Central memory CD8-positive, alpha-beta T cell (primary cell): ENCODE data around the gene FAM170B.

Experiments
- ATAC-seq: fragments of 150-1000 bp; cut with Tn5 transposase; replicated peaks from 2 replicates; pipeline ENCODE4 v1.10.0; 2022; ENCODE audit warnings: mild to moderate bottlenecking, moderate FRiP score, moderate number of reproducible peaks; ENCODE audit not compliant: poor library complexity, severe bottlenecking; ENCODE audit errors: extremely low read depth
- DNase-seq, 2 donors: peaks; one replicate each; pipeline ENCODE4 v3.0.0; 2021; ENCODE audit warnings: low spot score in 2 of 2
- H3K27ac Mint-ChIP-seq: one replicate; pipeline ENCODE4 v1.8.0; 2022; ENCODE audit warnings: low read depth, mild to moderate bottlenecking, moderate library complexity, mixed read lengths
- H3K27me3 Mint-ChIP-seq: one replicate; pipeline ENCODE4 v1.8.0; 2022; ENCODE audit warnings: mixed read lengths
- H3K36me3 Mint-ChIP-seq: one replicate; pipeline ENCODE4 v1.8.0; 2022; ENCODE audit warnings: mild to moderate bottlenecking, moderate library complexity, mixed read lengths; ENCODE audit not compliant: insufficient read depth
- H3K4me1 Mint-ChIP-seq: one replicate; pipeline ENCODE4 v1.8.0; 2022; ENCODE audit warnings: mixed read lengths
- H3K4me3 Mint-ChIP-seq: one replicate; pipeline ENCODE4 v1.8.0; 2022; ENCODE audit warnings: mild to moderate bottlenecking, moderate library complexity, mixed read lengths
- H3K9me3 Mint-ChIP-seq: one replicate; pipeline ENCODE4 v1.8.0; 2022; ENCODE audit warnings: mixed read lengths

The FAM170B gene

GRCh38 chr10:49153971-49154370, 20.1 kb upstream of the FAM170B start:
- Mint-ChIP-seq H3K27me3 (peaks cover 11% of the 10 kb centered on the region), H3K36me3 (peaks cover 2% of the 10 kb centered on the region)
- no peak for DNase-seq

GRCh38 chr10:49153115-49153514, 19.3 kb upstream of the FAM170B start:
- no peak overlapping the region for H3K27ac Mint-ChIP-seq
- no peak for DNase-seq
- H3K4me1 Mint-ChIP-seq, result peaks cover 5% of the 10 kb centered on the region
- H3K4me3 Mint-ChIP-seq, result no peak overlapping the region
- no peaks in the 10 kb centered on the region for H3K9me3 Mint-ChIP-seq
- peaks cover 11% of the 10 kb centered on the region for H3K27me3 Mint-ChIP-seq
- H3K36me3 Mint-ChIP-seq, result peaks cover 2% of the 10 kb centered on the region
- ATAC-seq, result no peak

More at GRCh38 chr10:49153971-49154370, 20.1 kb upstream of the FAM170B start:
- Mint-ChIP-seq H3K4me3 (no peak overlapping the region), H3K9me3 (no peaks in the 10 kb centered on the region), H3K27ac (no peak overlapping the region), H3K4me1 (peaks cover 5% of the 10 kb centered on the region)
- no peak for ATAC-seq

GRCh38 chr10:49152663-49153062, 18.8 kb upstream of the FAM170B start:
- Mint-ChIP-seq H3K27ac (no peak overlapping the region), H3K36me3 (peaks cover 2% of the 10 kb centered on the region), H3K9me3 (no peaks in the 10 kb centered on the region), H3K27me3 (peaks cover 11% of the 10 kb centered on the region), H3K4me1 (peaks cover 5% of the 10 kb centered on the region), H3K4me3 (no peak overlapping the region)
- DNase-seq (no peak), ATAC-seq (no peak)

GRCh38 chr10:49152037-49152436, 18.2 kb upstream of the FAM170B start:
- no peak overlapping the region for H3K4me3 Mint-ChIP-seq
- no peak for ATAC-seq
- H3K4me1 Mint-ChIP-seq, result peaks cover 5% of the 10 kb centered on the region
- peaks cover 11% of the 10 kb centered on the region for H3K27me3 Mint-ChIP-seq
- H3K27ac Mint-ChIP-seq, result no peak overlapping the region
- H3K36me3 Mint-ChIP-seq, result peaks cover 2% of the 10 kb centered on the region
- no peaks in the 10 kb centered on the region for H3K9me3 Mint-ChIP-seq
- no peak for DNase-seq

- peaks cover 2% of the 10 kb centered on the region for H3K36me3 Mint-ChIP-seq
- H3K4me1 Mint-ChIP-seq, result peaks cover 2% of the 10 kb centered on the region
- DNase-seq (no peak), ATAC-seq (no peak)
- H3K9me3 Mint-ChIP-seq, result no peaks in the 10 kb centered on the region
- H3K27ac Mint-ChIP-seq, result no peak overlapping the region
- H3K4me3 Mint-ChIP-seq, result no peak overlapping the region
- H3K27me3 Mint-ChIP-seq, result peaks cover 11% of the 10 kb centered on the region
These were observed 17.7 kb upstream of the FAM170B start for GRCh38 chr10:49151481-49151880.

GRCh38 chr10:49151025-49151445, 17.2 kb upstream of the FAM170B start:
- Mint-ChIP-seq H3K4me3 (no peak overlapping the region), H3K4me1 (no peaks in the 10 kb centered on the region), H3K36me3 (peaks cover 2% of the 10 kb centered on the region), H3K27me3 (peaks cover 16% of the 10 kb centered on the region), H3K9me3 (no peaks in the 10 kb centered on the region), H3K27ac (no peak overlapping the region)
- ATAC-seq (no peak), DNase-seq (no peak)

GRCh38 chr10:49150426-49150825, 16.6 kb upstream of the FAM170B start:
- Mint-ChIP-seq H3K27ac (no peak overlapping the region), H3K4me1 (no peaks in the 10 kb centered on the region), H3K4me3 (no peak overlapping the region), H3K9me3 (no peaks in the 10 kb centered on the region), H3K27me3 (peaks cover 22% of the 10 kb centered on the region), H3K36me3 (peaks cover 2% of the 10 kb centered on the region)
- no peak for ATAC-seq
- no peak for DNase-seq

- Mint-ChIP-seq H3K27me3 (peaks cover 22% of the 10 kb centered on the region), H3K4me3 (no peak overlapping the region), H3K9me3 (no peaks in the 10 kb centered on the region), H3K27ac (no peak overlapping the region), H3K36me3 (peaks cover 2% of the 10 kb centered on the region), H3K4me1 (no peaks in the 10 kb centered on the region)
- ATAC-seq (no peak), DNase-seq (no peak)
These were observed 16.1 kb upstream of the FAM170B start for GRCh38 chr10:49149881-49150280.

- no peaks in the 10 kb centered on the region for H3K4me1 Mint-ChIP-seq
- no peak overlapping the region for H3K4me3 Mint-ChIP-seq
- no peaks in the 10 kb centered on the region for H3K9me3 Mint-ChIP-seq
- H3K36me3 Mint-ChIP-seq, result no peaks in the 10 kb centered on the region
- H3K27ac Mint-ChIP-seq, result no peak overlapping the region
- DNase-seq (no peak), ATAC-seq (no peak)
- peaks cover 11% of the 10 kb centered on the region for H3K27me3 Mint-ChIP-seq
These were observed 10.4 kb upstream of the FAM170B start for GRCh38 chr10:49144058-49144720.

- no peak overlapping the region for H3K4me3 Mint-ChIP-seq
- H3K9me3 Mint-ChIP-seq, result no peaks in the 10 kb centered on the region
- ATAC-seq (no peak), DNase-seq (no peak)
- peaks cover 11% of the 10 kb centered on the region for H3K27me3 Mint-ChIP-seq
- H3K27ac Mint-ChIP-seq, result no peak overlapping the region
- H3K4me1 Mint-ChIP-seq, result no peaks in the 10 kb centered on the region
- H3K36me3 Mint-ChIP-seq, result no peaks in the 10 kb centered on the region
These were observed 9.4 kb upstream of the FAM170B start for GRCh38 chr10:49143249-49143648.

GRCh38 chr10:49141541-49142332, 7.9 kb upstream of the FAM170B start:
- no peak for DNase-seq
- peaks cover 11% of the 10 kb centered on the region for H3K27me3 Mint-ChIP-seq
- no peak overlapping the region for H3K27ac Mint-ChIP-seq
- no peaks in the 10 kb centered on the region for H3K4me1 Mint-ChIP-seq
- H3K9me3 Mint-ChIP-seq, result no peaks in the 10 kb centered on the region
- H3K36me3 Mint-ChIP-seq, result no peaks in the 10 kb centered on the region
- no peak for ATAC-seq
- no peak overlapping the region for H3K4me3 Mint-ChIP-seq

- DNase-seq, result no peak
- Mint-ChIP-seq H3K4me1 (peaks cover 3% of the 10 kb centered on the region), H3K27ac (no peak overlapping the region), H3K4me3 (no peak overlapping the region), H3K27me3 (peaks cover 4% of the 10 kb centered on the region), H3K9me3 (no peaks in the 10 kb centered on the region), H3K36me3 (no peaks in the 10 kb centered on the region)
- ATAC-seq, result no peak
These were observed 6.7 kb upstream of the FAM170B start for GRCh38 chr10:49140304-49141177.
